ENCODE data around the gene EIF1B.

DNA sequence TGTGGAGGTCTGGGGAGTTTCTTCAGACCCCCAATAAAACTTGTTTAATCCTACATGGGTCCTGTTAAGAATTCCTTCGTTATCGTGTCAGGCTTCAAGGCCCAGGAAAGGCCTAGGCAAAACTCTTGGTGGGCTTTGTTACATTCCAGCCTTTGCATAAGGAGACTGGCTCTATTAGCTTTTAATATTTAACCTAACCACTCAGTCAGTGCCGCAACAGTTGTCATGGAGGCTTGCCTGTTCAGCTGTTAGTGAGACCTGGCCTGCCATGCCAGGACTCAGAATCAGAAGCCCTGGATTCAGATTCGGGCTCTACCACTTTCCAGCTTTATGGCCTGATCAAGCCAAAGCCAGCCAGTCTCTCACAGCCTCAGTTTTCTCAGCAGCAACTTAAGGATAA lies 19.6 kb downstream of the EIF1B start:
- TF ChIP-seq, protein P1, sequence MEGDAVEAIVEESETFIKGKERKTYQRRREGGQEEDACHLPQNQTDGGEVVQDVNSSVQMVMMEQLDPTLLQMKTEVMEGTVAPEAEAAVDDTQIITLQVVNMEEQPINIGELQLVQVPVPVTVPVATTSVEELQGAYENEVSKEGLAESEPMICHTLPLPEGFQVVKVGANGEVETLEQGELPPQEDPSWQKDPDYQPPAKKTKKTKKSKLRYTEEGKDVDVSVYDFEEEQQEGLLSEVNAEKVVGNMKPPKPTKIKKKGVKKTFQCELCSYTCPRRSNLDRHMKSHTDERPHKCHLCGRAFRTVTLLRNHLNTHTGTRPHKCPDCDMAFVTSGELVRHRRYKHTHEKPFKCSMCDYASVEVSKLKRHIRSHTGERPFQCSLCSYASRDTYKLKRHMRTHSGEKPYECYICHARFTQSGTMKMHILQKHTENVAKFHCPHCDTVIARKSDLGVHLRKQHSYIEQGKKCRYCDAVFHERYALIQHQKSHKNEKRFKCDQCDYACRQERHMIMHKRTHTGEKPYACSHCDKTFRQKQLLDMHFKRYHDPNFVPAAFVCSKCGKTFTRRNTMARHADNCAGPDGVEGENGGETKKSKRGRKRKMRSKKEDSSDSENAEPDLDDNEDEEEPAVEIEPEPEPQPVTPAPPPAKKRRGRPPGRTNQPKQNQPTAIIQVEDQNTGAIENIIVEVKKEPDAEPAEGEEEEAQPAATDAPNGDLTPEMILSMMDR (conservative IDR thresholded peaks at IDR 0.05; ENCODE audit: low read depth, low read length) = no peak
- no peak for TF ChIP-seq EZH2phosphoT487 (IDR thresholded peaks at IDR 0.05; ENCODE audit: borderline replicate concordance, low read length)

Data from PC-3 (cell line).